Cardiac muscle cell (in vitro differentiated cells and primary cell): ENCODE results near the gene RHBDD2. TPM values are rescaled to one million over a fixed set of nuclear protein-coding genes. Genes with fewer than 3 reads are reported as not detected.
A peak's percentile ranks its signal among the peaks of the same experiment; 100 is the strongest.
"Not testable (repeated sequence)": the region's sequence is repeated elsewhere in the genome, so short reads cannot be mapped to it uniquely, and the experiment has no call there.

Source experiments
- DNase-seq, 2 donors: peaks; one replicate each; pipeline versions ENCODE4 v3.0.0 to v3.0.0-alpha.2; 2010 to 2017; ENCODE audit warnings: low read depth in 1 of 2, low spot score in 1 of 2
- H3K27ac ChIP-seq: fragments of 200-600 bp; sonication (generic); 2 replicates; pipeline ENCODE4 v1.5.1; 2016
- H3K27me3 ChIP-seq: fragments of 200-600 bp; sonication (generic); 2 replicates; pipeline ENCODE4 v1.6.0; 2016; ENCODE audit warnings: control low read depth
- H3K36me3 ChIP-seq: fragments of 200-600 bp; sonication (generic); 2 replicates; pipeline ENCODE4 v1.5.1; 2016; ENCODE audit warnings: control low read depth
- H3K4me1 ChIP-seq: fragments of 200-600 bp; sonication (generic); 2 replicates; pipeline ENCODE4 v1.8.1; 2017; ENCODE audit warnings: low read depth, mild to moderate bottlenecking, mixed run types
- H3K4me3 ChIP-seq: fragments of 200-600 bp; sonication (generic); 2 replicates; pipeline ENCODE4 v1.5.1; 2016; ENCODE audit warnings: mild to moderate bottlenecking
- H3K9me3 ChIP-seq: fragments of 200-600 bp; sonication (generic); 2 replicates; pipeline ENCODE4 v1.5.1; 2017; ENCODE audit warnings: low read depth, mild to moderate bottlenecking, control low read depth
- polyA plus RNA-seq: library from polyadenylated mRNA; unstranded; fragments of >200 nt; fragmentation: Nextera tagmentation; extraction: Ambion mirVana; gene quantifications from 2 replicates; pipeline ENCODE4 v1.2.1, GENCODE V29; 2016
- total RNA-seq: library from RNA; depleted of rRNA; stranded (reverse); fragments of >200 nt; gene quantifications from 2 replicates; pipeline ENCODE4 v1.2.3, GENCODE V29; 2016
- TF ChIP-seq, protein P1 (sequence below): IDR thresholded peaks from 2 replicates; pipeline ENCODE4 v1.5.1; 2012; ENCODE audit warnings: low read depth, mild to moderate bottlenecking, low read length

RHBDD2 gene
- total and polyA plus RNA-seq, 2 experiments from 2014 or later: 83.6 to 223 TPM

DNA sequence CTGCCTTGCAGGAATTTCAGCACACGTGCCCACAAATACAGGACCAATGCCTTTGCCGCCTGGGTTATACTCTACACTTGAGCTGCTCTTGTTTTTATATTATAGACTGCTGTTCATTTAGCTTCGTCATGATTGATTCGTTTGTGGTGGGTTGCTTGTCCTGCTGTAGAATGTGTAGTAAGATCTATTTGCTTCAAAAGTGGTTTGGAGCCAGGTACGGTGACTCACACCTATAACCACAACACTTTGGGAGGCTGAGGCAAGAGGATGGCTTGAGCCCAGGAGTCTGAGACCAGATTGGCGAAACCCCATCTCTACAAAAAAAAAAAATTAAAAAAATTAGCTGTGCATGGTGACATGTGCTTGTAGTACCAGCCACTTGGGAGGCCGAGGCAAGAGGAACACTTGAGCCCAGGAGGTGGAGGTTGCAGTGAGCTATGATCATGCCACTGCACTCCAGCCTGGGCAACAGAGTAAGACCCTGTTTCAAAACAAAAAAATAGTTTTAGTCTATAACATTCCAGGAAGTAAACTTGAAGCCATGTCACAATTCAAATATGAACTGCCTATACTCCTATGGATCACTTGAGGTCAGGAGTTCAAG lies 9.0 kb upstream of the RHBDD2 start:
- no peaks in the 10 kb centered on the region for H3K36me3 ChIP-seq
- H3K4me1 ChIP-seq: peaks cover 12% of the 10 kb centered on the region
- no peaks in the 10 kb centered on the region for H3K27me3 ChIP-seq
- H3K27ac ChIP-seq: no peak overlapping the region
- TF ChIP-seq, protein P1, sequence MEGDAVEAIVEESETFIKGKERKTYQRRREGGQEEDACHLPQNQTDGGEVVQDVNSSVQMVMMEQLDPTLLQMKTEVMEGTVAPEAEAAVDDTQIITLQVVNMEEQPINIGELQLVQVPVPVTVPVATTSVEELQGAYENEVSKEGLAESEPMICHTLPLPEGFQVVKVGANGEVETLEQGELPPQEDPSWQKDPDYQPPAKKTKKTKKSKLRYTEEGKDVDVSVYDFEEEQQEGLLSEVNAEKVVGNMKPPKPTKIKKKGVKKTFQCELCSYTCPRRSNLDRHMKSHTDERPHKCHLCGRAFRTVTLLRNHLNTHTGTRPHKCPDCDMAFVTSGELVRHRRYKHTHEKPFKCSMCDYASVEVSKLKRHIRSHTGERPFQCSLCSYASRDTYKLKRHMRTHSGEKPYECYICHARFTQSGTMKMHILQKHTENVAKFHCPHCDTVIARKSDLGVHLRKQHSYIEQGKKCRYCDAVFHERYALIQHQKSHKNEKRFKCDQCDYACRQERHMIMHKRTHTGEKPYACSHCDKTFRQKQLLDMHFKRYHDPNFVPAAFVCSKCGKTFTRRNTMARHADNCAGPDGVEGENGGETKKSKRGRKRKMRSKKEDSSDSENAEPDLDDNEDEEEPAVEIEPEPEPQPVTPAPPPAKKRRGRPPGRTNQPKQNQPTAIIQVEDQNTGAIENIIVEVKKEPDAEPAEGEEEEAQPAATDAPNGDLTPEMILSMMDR: no peak
- H3K4me3 ChIP-seq: no peak overlapping the region
- no peaks in the 10 kb centered on the region for H3K9me3 ChIP-seq
- no peak for DNase-seq

DNA sequence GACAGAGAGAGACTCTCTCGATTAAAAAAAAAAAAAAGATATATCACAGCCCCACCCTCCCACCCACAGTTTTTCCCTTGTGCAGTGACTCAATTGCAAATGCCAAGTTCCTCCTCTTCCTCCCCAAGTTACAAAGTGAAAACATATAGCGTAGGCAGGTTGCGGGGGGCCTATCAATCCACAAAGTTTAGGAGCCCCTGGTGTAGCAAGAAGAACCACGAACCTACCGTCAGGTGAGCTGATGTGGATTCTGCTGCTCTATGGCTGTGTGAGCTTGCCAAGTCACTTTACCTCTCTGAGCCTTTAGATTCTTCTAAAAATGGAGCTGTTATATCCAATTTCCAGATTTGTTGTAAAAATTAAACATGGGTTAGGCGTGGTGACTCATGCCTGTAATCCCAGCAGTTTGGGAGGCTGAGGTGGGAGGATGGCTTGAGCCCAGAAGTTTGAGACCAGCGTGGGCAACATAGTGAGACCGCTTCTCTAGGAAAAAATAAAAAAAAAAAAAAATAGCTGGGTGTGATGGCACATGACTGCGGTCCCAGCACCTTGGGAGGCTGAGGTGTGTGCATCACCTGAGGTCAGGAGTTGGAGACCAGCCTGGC lies 8.2 kb upstream of the RHBDD2 start:
- no peaks in the 10 kb centered on the region for H3K27me3 ChIP-seq

DNA sequence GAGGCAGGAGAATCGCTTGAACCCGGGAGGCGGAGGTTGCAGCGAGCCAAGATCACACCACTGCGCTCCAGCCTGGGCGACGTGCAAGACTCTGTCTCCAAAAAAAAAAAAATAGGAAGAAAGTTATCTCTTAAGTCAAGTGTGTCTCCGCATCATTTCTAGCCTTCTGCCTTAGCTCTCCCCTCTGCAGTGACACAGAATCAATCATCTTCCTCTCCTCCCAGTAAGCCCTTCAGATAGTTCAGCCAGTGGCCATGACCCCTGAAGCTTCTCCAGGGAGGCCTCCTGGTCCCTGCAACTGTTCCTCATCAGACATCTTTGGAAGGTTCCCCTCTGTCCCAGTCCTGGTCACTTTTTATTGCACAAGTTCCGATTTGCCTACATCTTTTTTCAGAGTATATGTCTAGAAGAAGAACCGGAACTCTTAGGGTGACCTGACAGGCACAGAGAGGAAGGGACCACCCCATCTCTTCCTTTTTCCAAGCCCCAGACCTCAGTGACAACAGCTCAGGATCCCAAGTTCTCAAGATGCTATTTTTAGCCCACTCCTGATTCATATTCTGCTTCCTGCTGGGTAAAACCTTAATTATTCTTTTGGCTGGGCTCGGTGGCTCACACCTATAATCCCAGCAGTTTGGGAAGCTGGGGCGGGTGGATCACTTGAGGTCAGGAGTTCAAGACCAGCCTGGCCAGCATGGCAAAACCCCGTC lies 6.6 kb upstream of the RHBDD2 start:
- peak overlapping the region; percentile 84 for H3K27ac ChIP-seq
- TF ChIP-seq, protein P1: no peak
- H3K4me3 ChIP-seq: no peak overlapping the region
- no peak for DNase-seq
- H3K27me3 ChIP-seq: no peaks in the 10 kb centered on the region
- peaks cover 12% of the 10 kb centered on the region for H3K4me1 ChIP-seq
- no peaks in the 10 kb centered on the region for H3K36me3 ChIP-seq
- H3K9me3 ChIP-seq: no peaks in the 10 kb centered on the region

More for the DNA sequence above, 8.2 kb upstream of the RHBDD2 start:
- Histone ChIP-seq H3K4me3 (no peak overlapping the region), H3K4me1 (peaks cover 12% of the 10 kb centered on the region), H3K36me3 (no peaks in the 10 kb centered on the region), H3K9me3 (no peaks in the 10 kb centered on the region), H3K27ac (no peak overlapping the region)
- DNase-seq: no peak
- TF ChIP-seq, protein P1: no peak

- not testable (repeated sequence) for DNase-seq, H3K27me3 ChIP-seq, H3K4me3 ChIP-seq, H3K36me3 ChIP-seq, H3K27ac ChIP-seq, H3K9me3 ChIP-seq
- H3K4me1 ChIP-seq: peaks cover 12% of the 10 kb centered on the region
These were observed 4.7 kb upstream of the RHBDD2 start for GRCh38 chr7:75874180-75874579.

DNA sequence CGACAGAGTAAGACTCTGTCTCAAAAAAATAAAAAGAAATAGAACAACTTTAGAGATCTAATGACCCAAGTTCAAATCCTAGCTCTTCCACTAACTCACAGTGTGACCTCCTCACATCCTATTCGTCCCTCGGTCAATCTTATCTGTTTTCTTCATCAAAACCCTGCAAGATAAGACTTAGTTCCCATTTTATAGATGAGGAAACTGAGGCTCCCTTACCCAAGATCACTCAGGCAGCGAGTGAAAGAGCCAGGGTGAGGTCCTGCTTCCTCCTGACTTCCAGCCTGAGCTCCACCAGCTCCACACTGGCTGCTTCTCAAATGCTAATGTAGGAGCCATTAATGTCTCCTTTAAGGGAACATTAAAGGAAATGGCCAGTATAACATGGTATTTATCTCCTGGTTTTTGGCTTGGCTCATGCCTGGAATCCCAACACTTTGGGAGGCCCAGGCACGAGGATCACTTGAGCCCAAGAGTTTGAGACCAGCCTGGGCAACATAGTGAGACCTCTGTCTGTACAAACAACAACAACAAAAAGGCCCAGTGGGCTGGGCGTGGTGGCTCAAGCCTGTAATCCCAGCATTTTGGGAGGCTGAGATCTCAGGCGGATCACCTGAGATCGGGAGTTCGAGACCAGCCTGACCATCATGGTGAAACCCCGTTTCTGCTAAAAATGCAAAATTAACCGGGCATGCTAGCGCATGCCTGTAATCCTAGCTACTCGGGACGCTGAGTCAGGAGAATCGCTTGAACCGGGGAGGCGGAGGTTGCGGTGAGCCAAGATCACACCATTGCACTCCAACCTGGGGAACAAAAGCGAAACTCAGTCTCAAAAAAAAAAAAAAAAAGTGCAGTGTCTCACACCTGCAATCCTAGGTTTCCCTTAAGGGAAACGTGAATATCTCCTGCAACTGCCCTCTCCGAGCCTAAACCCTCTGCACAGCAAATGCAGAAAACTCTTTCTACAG lies 3.4 kb upstream of the RHBDD2 start:
- TF ChIP-seq, protein P1: no peak
- peaks cover 18% of the 10 kb centered on the region for H3K4me1 ChIP-seq
- H3K9me3 ChIP-seq: no peaks in the 10 kb centered on the region
- H3K4me3 ChIP-seq: no peak overlapping the region
- no peaks in the 10 kb centered on the region for H3K36me3 ChIP-seq
- DNase-seq: no peak
- H3K27me3 ChIP-seq: no peaks in the 10 kb centered on the region
- H3K27ac ChIP-seq: no peak overlapping the region
